HCT116 (cell line): ENCODE results near the gene PER2. TPM values are rescaled to one million over a fixed set of nuclear protein-coding genes. Genes with fewer than 3 reads are reported as not detected.

Experiments
- ATAC-seq: fragments of 200-7000 bp; cut with Tn5 transposase; 2 replicates; pipeline ENCODE4 v1.9.1; 2020; ENCODE audit warnings: mild to moderate bottlenecking, moderate library complexity
- BruUV-seq: library from RNA; stranded (reverse); fragments of 400-500 nt; replicated peaks from 2 replicates; lab custom pipeline; 2021; lab: Mats Ljungman, UMichigan
- CTCF ChIA-PET: fragments of 300-600 bp; sonication (Branson Sonifier 250); formaldehyde crosslinking; loops from one replicate; lab custom pipeline; 2021; ENCODE audit warnings: antibody characterized with exemption; lab: Charles Lee
- POLR2A ChIA-PET: fragments of 300-600, 350-600 bp; sonication (Branson Sonifier 250); formaldehyde crosslinking; loops from one replicate; lab custom pipeline; 2021; ENCODE audit warnings: antibody characterized with exemption; lab: Charles Lee
- RAD21 ChIA-PET, 2 experiments: fragments of 300-600 bp; sonication (Branson Sonifier 250); formaldehyde crosslinking; loops; one replicate each; lab custom pipeline; 2023; ENCODE audit warnings: low total read pairs in 2 of 2; ENCODE audit not compliant: uncharacterized antibody in 2 of 2, unreplicated experiment in 2 of 2, low non-redundant PET in 1 of 2; lab: Charles Lee
- DNase-seq: peaks from one replicate; pipeline ENCODE4 v3.0.0-alpha.2; 2010; ENCODE audit warnings: low read depth, low spot score
- H2AFZ ChIP-seq: fragments of 200-600 bp; shearing (Covaris generic), sonication (generic); 2 replicates; pipeline ENCODE4 v1.6.1; 2017; ENCODE audit warnings: low read depth, mixed run types, mixed read lengths, antibody characterized with exemption, low read length; ENCODE audit not compliant: poor library complexity, severe bottlenecking
- H3K27ac ChIP-seq: 2 replicates; pipeline ENCODE4 v1.5.1; 2012; ENCODE audit warnings: low read depth, low read length
- H3K27me3 ChIP-seq: fragments of 200-600 bp; sonication (generic); 2 replicates; pipeline ENCODE4 v1.6.1; 2016; ENCODE audit warnings: mixed run types, low read length, mixed read lengths; ENCODE audit not compliant: insufficient read depth
- H3K36me3 ChIP-seq, 2 experiments: fragments of 200-500 bp in 1 of 2; fragments of 200-600 bp in 1 of 2; sonication (Bioruptor generic) in 1 of 2; sonication (generic) in 1 of 2; 2 replicates each; pipeline versions ENCODE4 v1.5.1 to v1.6.1; 2014 to 2016; ENCODE audit warnings: low read length in 2 of 2, inconsistent platforms in 1 of 2, mixed read lengths in 1 of 2, mixed run types in 1 of 2; ENCODE audit not compliant: insufficient read depth in 2 of 2, control insufficient read depth in 1 of 2
- H3K4me1 ChIP-seq, 2 experiments: fragments of 200-600 bp in 1 of 2; sonication (generic) in 1 of 2; 2 replicates each; pipeline versions ENCODE4 v1.5.1 to v1.6.1; 2012 to 2017; ENCODE audit warnings: low read length in 2 of 2, inconsistent platforms in 1 of 2, mild to moderate bottlenecking in 1 of 2, mixed read lengths in 1 of 2, mixed run types in 1 of 2, moderate library complexity in 1 of 2; ENCODE audit not compliant: insufficient read depth in 2 of 2, control insufficient read depth in 1 of 2
- H3K4me2 ChIP-seq: fragments of 200-600 bp; sonication (generic); 2 replicates; pipeline ENCODE4 v1.6.1; 2017; ENCODE audit warnings: mixed run types, low read length, mixed read lengths
- H3K4me3 ChIP-seq, 2 experiments: fragments of 200-600 bp in 1 of 2; sonication (generic) in 1 of 2; replicated peaks in 1 of 2; 2 replicates each; pipeline ENCODE4 v1.5.1; 2011 to 2016; ENCODE audit warnings: low read length in 2 of 2, control low read depth in 1 of 2, low read depth in 1 of 2, mild to moderate bottlenecking in 1 of 2, mixed read lengths in 1 of 2, mixed run types in 1 of 2
- H3K79me2 ChIP-seq: fragments of 200-600 bp; sonication (generic); 2 replicates; pipeline ENCODE4 v1.6.1; 2017; ENCODE audit warnings: mild to moderate bottlenecking, mixed run types, low read length, moderate library complexity, mixed read lengths; ENCODE audit not compliant: insufficient read depth
- H3K9ac ChIP-seq: fragments of 200-600 bp; sonication (generic); 2 replicates; pipeline ENCODE4 v1.6.1; 2016; ENCODE audit warnings: low read length, mixed read lengths
- H3K9me2 ChIP-seq: fragments of 200-600 bp; sonication (generic), shearing (Covaris generic); 2 replicates; pipeline ENCODE4 v1.6.1; 2017; ENCODE audit warnings: mixed run types, mild to moderate bottlenecking, moderate library complexity; ENCODE audit not compliant: insufficient read depth
- H3K9me3 ChIP-seq, 2 experiments: fragments of 200-500 bp in 1 of 2; fragments of 200-600 bp in 1 of 2; sonication (Bioruptor generic) in 1 of 2; sonication (generic) in 1 of 2; 2 replicates each; pipeline ENCODE4 v1.6.1; 2014 to 2017; ENCODE audit warnings: low read length in 2 of 2, mixed read lengths in 2 of 2, inconsistent platforms in 1 of 2, low read depth in 1 of 2, mild to moderate bottlenecking in 1 of 2, mixed run types in 1 of 2, moderate library complexity in 1 of 2; ENCODE audit not compliant: control insufficient read depth in 1 of 2, insufficient read depth in 1 of 2
- H4K20me1 ChIP-seq: fragments of 200-600 bp; sonication (generic), shearing (Covaris generic); 2 replicates; pipeline ENCODE4 v1.6.1; 2017; ENCODE audit warnings: mixed run types, mild to moderate bottlenecking, moderate library complexity; ENCODE audit not compliant: insufficient read depth
- CBX3 ChIP-seq: IDR thresholded peaks from 2 replicates; pipeline ENCODE4 v1.6.1; 2012; ENCODE audit warnings: low read depth
- JUND ChIP-seq: IDR thresholded peaks from 2 replicates; pipeline ENCODE4 v1.6.1; 2012
- MAX ChIP-seq: IDR thresholded peaks from 2 replicates; pipeline ENCODE4 v1.6.1; 2012
- TCF7L2 ChIP-seq: IDR thresholded peaks from 2 replicates; pipeline ENCODE4 v1.7.0; 2011; ENCODE audit warnings: borderline replicate concordance, inconsistent platforms; ENCODE audit not compliant: insufficient read depth, insufficient read length; ENCODE audit errors: extremely low read depth
- ZNF274 ChIP-seq: fragments of 200-500 bp; sonication (Bioruptor generic); IDR thresholded peaks from 2 replicates; pipeline ENCODE4 v1.6.1; 2014; ENCODE audit warnings: mild to moderate bottlenecking, low read depth, low read length, inconsistent platforms
- intact Hi-C: fragments of 100-400 bp; cut with micrococcal nuclease; formaldehyde crosslinking; loops from 2 replicates; pipeline ENCODE4 v1.10.0; 2022
- total RNA-seq: library from RNA; stranded (reverse); gene quantifications from one replicate; pipeline ENCODE4 v1.2.1, GENCODE V29; 2021; ENCODE audit not compliant: unreplicated experiment
- TF ChIP-seq, protein P1 (sequence below), 3 experiments: fragments of 200-600 bp in 1 of 3; sonication (generic) in 1 of 3; IDR thresholded peaks in 2 of 3; conservative IDR thresholded peaks in 1 of 3; 2 replicates each; pipeline ENCODE4 v1.5.1; 2012 to 2017; ENCODE audit warnings: low read depth in 2 of 3, low read length in 2 of 3, antibody characterized with exemption in 1 of 3, borderline replicate concordance in 1 of 3, control low read depth in 1 of 3, mild to moderate bottlenecking in 1 of 3, mixed read lengths in 1 of 3, mixed run types in 1 of 3, moderate library complexity in 1 of 3; ENCODE audit not compliant: insufficient read depth in 1 of 3

Gene PER2
- total RNA-seq, 1 experiment from 2014 or later = 18.7 TPM

DNA sequence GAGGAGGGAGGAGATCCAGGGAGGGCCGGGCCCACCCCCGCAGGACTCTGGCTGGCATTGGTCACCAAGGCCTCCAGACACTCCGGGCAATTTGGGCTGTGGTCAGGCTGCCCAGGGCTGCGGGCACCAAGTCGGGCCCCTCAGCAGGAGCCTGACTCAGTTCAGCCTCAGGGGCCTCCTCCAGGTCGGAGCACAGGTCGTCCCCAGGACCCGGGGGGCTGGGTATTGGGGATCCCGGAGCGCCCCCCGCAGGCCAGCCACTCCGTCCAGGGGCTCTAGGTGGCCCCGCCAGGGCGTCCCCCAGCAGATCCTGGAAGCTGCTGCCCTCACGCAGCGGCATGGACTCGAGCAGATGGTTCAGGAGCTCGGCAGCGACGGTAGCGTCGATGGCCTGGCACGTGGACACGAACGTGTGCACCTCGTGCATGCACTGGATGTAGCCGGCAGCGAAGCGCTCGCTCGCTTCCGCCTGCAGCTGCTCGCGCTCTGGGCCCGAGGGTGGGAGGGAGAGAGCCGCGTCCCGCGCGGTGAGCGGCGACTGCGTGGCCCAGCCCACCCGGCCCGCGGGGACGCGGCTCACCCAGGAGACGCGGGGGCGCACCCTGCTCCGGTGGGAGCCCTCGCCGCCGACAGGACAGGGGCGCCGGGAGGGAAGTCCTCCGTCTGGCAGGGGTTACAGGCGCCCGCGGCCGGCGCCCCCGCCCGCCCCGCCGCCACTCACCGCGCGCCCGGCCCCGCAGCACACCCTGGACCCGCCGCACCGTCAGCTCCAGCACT is 49.5 kb downstream of the PER2 start:
- H3K4me3 ChIP-seq = peak overlapping the region; percentile 56 to 69
- peaks cover 15 to 35% of the 10 kb centered on the region in 2 experiments for H3K4me1 ChIP-seq
- peak overlapping the region; percentile 16; the same call in 1 of the 2 replicates for H3K27ac ChIP-seq
- ChIA-PET POLR2A (no interaction called here), CTCF (no interaction called here), RAD21 (no interaction called here)
- no peak overlapping the region for H2AFZ ChIP-seq
- peak; percentile 16 for ATAC-seq
- intact Hi-C loops = no loop called here
- no peaks in the 10 kb centered on the region for H4K20me1 ChIP-seq
- no peaks in the 10 kb centered on the region; the same call in 1 of the 2 replicates for H3K79me2 ChIP-seq
- H3K36me3 ChIP-seq = no peaks in the 10 kb centered on the region
- H3K9me2 ChIP-seq = no peaks in the 10 kb centered on the region
- H3K9ac ChIP-seq = peak overlapping the region; percentile 73
- TF ChIP-seq MAX = peak; percentile 99
- no peak for TF ChIP-seq ZNF274
- peak; percentile 94 for TF ChIP-seq CBX3
- TF ChIP-seq, protein P1, sequence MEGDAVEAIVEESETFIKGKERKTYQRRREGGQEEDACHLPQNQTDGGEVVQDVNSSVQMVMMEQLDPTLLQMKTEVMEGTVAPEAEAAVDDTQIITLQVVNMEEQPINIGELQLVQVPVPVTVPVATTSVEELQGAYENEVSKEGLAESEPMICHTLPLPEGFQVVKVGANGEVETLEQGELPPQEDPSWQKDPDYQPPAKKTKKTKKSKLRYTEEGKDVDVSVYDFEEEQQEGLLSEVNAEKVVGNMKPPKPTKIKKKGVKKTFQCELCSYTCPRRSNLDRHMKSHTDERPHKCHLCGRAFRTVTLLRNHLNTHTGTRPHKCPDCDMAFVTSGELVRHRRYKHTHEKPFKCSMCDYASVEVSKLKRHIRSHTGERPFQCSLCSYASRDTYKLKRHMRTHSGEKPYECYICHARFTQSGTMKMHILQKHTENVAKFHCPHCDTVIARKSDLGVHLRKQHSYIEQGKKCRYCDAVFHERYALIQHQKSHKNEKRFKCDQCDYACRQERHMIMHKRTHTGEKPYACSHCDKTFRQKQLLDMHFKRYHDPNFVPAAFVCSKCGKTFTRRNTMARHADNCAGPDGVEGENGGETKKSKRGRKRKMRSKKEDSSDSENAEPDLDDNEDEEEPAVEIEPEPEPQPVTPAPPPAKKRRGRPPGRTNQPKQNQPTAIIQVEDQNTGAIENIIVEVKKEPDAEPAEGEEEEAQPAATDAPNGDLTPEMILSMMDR (IDR thresholded peaks at IDR 0.05 in 2 of 3, conservative IDR thresholded peaks at IDR 0.05 in 1 of 3; ENCODE audit: borderline replicate concordance in 1 of 3, insufficient read depth in 1 of 3, low read depth in 2 of 3, low read length in 2 of 3) = peak in 1 of 3 experiments; percentile 24; a peak in 1 of 6 replicates
- peak; percentile 19 for TF ChIP-seq TCF7L2
- TF ChIP-seq JUND = no peak
- H3K27me3 ChIP-seq = no peaks in the 10 kb centered on the region
- no peaks in the 10 kb centered on the region for H3K9me3 ChIP-seq
- peak overlapping the region; percentile 99 for H3K4me2 ChIP-seq
- no TSS peak for BruUV-seq
- DNase-seq = no peak
